Measurements from ENCODE around the gene MED23.

MED23 gene

DNA sequence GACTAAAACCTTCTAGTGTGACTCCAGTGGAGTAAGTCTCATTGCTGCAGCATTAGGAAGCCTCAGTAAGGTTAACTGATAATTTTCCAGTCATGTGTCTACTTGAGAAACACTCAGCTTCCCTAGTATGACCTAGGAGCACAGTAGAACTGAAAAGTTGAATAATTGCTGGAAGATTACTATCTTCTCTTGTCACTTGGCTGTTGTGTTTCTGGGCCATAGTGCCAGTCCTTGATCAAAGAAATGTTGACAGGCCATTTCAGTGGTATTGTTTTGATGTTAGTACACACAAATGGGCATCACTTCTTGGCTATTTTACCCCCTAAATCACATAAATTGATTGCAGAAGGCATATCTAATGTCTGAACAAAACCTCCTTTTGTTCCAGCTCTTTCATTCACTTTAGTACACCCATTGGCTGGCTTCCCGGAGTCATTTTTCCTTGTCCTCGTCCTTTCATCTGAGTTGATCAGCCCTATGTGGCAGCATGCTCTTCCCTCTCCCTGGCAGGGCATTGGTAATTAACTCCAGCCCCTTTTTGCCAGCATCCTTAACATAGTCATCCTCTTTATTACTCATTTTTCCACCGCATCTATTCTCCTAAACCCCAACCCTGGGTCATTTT lies 15.1 kb upstream of the MED23 start:
- Histone ChIP-seq H3K9me3 (replicated peaks; ENCODE audit: insufficient read depth, low read length) (no peaks in the 10 kb centered on the region), H3K9ac (ENCODE audit: low read length) (no peak overlapping the region), H3K27me3 (replicated peaks; ENCODE audit: insufficient read depth, low read length) (no peaks in the 10 kb centered on the region), H3K4me2 (ENCODE audit: low read depth, low read length) (no peak overlapping the region), H3K36me3 (replicated peaks; ENCODE audit: insufficient read depth, low read length) (no peaks in the 10 kb centered on the region), H2AFZ (ENCODE audit: low read length) (no peak overlapping the region), H3K4me1 (ENCODE audit: low read length) (no peaks in the 10 kb centered on the region), H3K9me2 (replicated peaks; ENCODE audit: insufficient read depth, low read length) (no peaks in the 10 kb centered on the region), H3F3A (ENCODE audit: insufficient read depth, low read length) (no peaks in the 10 kb centered on the region), H3K79me2 (ENCODE audit: low read length) (no peaks in the 10 kb centered on the region), H3K27ac (ENCODE audit: low read length) (no peak overlapping the region), H3K4me3 (ENCODE audit: low read length) (no peak overlapping the region), H4K20me1 (ENCODE audit: insufficient read depth, low read length) (no peaks in the 10 kb centered on the region)
- TF ChIP-seq EZH2phosphoT487 (IDR thresholded peaks at IDR 0.05; ENCODE audit: low read length) (no peak), EZH2 (optimal IDR thresholded peaks at IDR 0.05; ENCODE audit: low read depth, low read length) (no peak)
- TF ChIP-seq, protein P1, sequence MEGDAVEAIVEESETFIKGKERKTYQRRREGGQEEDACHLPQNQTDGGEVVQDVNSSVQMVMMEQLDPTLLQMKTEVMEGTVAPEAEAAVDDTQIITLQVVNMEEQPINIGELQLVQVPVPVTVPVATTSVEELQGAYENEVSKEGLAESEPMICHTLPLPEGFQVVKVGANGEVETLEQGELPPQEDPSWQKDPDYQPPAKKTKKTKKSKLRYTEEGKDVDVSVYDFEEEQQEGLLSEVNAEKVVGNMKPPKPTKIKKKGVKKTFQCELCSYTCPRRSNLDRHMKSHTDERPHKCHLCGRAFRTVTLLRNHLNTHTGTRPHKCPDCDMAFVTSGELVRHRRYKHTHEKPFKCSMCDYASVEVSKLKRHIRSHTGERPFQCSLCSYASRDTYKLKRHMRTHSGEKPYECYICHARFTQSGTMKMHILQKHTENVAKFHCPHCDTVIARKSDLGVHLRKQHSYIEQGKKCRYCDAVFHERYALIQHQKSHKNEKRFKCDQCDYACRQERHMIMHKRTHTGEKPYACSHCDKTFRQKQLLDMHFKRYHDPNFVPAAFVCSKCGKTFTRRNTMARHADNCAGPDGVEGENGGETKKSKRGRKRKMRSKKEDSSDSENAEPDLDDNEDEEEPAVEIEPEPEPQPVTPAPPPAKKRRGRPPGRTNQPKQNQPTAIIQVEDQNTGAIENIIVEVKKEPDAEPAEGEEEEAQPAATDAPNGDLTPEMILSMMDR (IDR thresholded peaks at IDR 0.05; ENCODE audit: low read length) = no peak
- no peak for DNase-seq

GRCh38 chr6:131642565-131642964 lies 14.5 kb upstream of the MED23 start:
- no peaks in the 10 kb centered on the region for H4K20me1 ChIP-seq (ENCODE audit: insufficient read depth, low read length)
- H3K9ac ChIP-seq (ENCODE audit: low read length) = no peak overlapping the region
- H3K79me2 ChIP-seq (ENCODE audit: low read length) = no peaks in the 10 kb centered on the region
- no peak overlapping the region for H3K4me3 ChIP-seq (ENCODE audit: low read length)
- TF ChIP-seq, protein P1 (IDR thresholded peaks at IDR 0.05; ENCODE audit: low read length) = no peak
- TF ChIP-seq EZH2phosphoT487 (IDR thresholded peaks at IDR 0.05; ENCODE audit: low read length) = no peak
- TF ChIP-seq EZH2 (optimal IDR thresholded peaks at IDR 0.05; ENCODE audit: low read depth, low read length) = no peak
- no peak for DNase-seq
- H3F3A ChIP-seq (ENCODE audit: insufficient read depth, low read length) = no peaks in the 10 kb centered on the region
- no peak overlapping the region for H3K4me2 ChIP-seq (ENCODE audit: low read depth, low read length)
- H3K9me2 ChIP-seq (replicated peaks; ENCODE audit: insufficient read depth, low read length) = no peaks in the 10 kb centered on the region
- H3K9me3 ChIP-seq (replicated peaks; ENCODE audit: insufficient read depth, low read length) = no peaks in the 10 kb centered on the region
- no peak overlapping the region for H3K27ac ChIP-seq (ENCODE audit: low read length)
- no peaks in the 10 kb centered on the region for H3K27me3 ChIP-seq (replicated peaks; ENCODE audit: insufficient read depth, low read length)
- no peaks in the 10 kb centered on the region for H3K36me3 ChIP-seq (replicated peaks; ENCODE audit: insufficient read depth, low read length)
- no peak overlapping the region for H2AFZ ChIP-seq (ENCODE audit: low read length)
- H3K4me1 ChIP-seq (ENCODE audit: low read length) = no peaks in the 10 kb centered on the region

GRCh38 chr6:131641554-131641953 lies 13.5 kb upstream of the MED23 start:
- Histone ChIP-seq H4K20me1 (ENCODE audit: insufficient read depth, low read length) (no peaks in the 10 kb centered on the region), H3K9ac (ENCODE audit: low read length) (no peak overlapping the region), H3K27me3 (replicated peaks; ENCODE audit: insufficient read depth, low read length) (no peaks in the 10 kb centered on the region), H3K27ac (ENCODE audit: low read length) (no peak overlapping the region), H3K4me2 (ENCODE audit: low read depth, low read length) (no peak overlapping the region), H3K79me2 (ENCODE audit: low read length) (no peaks in the 10 kb centered on the region), H3K4me1 (ENCODE audit: low read length) (no peaks in the 10 kb centered on the region), H3K9me3 (replicated peaks; ENCODE audit: insufficient read depth, low read length) (no peaks in the 10 kb centered on the region), H3K36me3 (replicated peaks; ENCODE audit: insufficient read depth, low read length) (no peaks in the 10 kb centered on the region), H3F3A (ENCODE audit: insufficient read depth, low read length) (no peaks in the 10 kb centered on the region), H3K9me2 (replicated peaks; ENCODE audit: insufficient read depth, low read length) (no peaks in the 10 kb centered on the region), H3K4me3 (ENCODE audit: low read length) (no peak overlapping the region), H2AFZ (ENCODE audit: low read length) (no peak overlapping the region)
- TF ChIP-seq, protein P1 (IDR thresholded peaks at IDR 0.05; ENCODE audit: low read length) = no peak
- no peak for TF ChIP-seq EZH2phosphoT487 (IDR thresholded peaks at IDR 0.05; ENCODE audit: low read length)
- TF ChIP-seq EZH2 (optimal IDR thresholded peaks at IDR 0.05; ENCODE audit: low read depth, low read length) = no peak
- no peak for DNase-seq
